Keratinocyte (primary cell): ENCODE results near the gene VPS37C.

Experiments used
- CTCF ChIP-seq, 3 experiments: IDR thresholded peaks in 1 of 3; conservative IDR thresholded peaks in 1 of 3; optimal IDR thresholded peaks in 1 of 3; 2 replicates in 2 of 3; 3 replicates in 1 of 3; pipeline versions ENCODE3 to v1.5.1; 2011; ENCODE audit warnings: low read length in 3 of 3, mild to moderate bottlenecking in 3 of 3, moderate library complexity in 2 of 3, control low read depth in 1 of 3, inconsistent platforms in 1 of 3; ENCODE audit not compliant: insufficient read depth in 2 of 3; ENCODE audit errors: extremely low read depth in 1 of 3
- EZH2 ChIP-seq: IDR thresholded peaks from one replicate; pipeline ENCODE4 v1.6.1; 2012; ENCODE audit warnings: inconsistent platforms, mild to moderate bottlenecking, low read length, moderate library complexity

- TF ChIP-seq CTCF (optimal IDR thresholded peaks at IDR 0.05 in 1 of 3, IDR thresholded peaks at IDR 0.05 in 1 of 3, conservative IDR thresholded peaks at IDR 0.05 in 1 of 3; ENCODE audit: extremely low read depth in 1 of 3, insufficient read depth in 2 of 3, low read length in 3 of 3) (no peak), EZH2 (no peak)
Measured at GRCh38 chr11:61174949-61175348, 13.7 kb upstream of the VPS37C start.
